OCI-LY7 (cell line): ENCODE results near the gene CLEC2L. TPM values are rescaled to one million over a fixed set of nuclear protein-coding genes. Genes with fewer than 3 reads are reported as not detected.

Experiments used
- BruUV-seq: library from RNA; stranded (reverse); fragments of 400-500 nt; replicated peaks from 2 replicates; lab custom pipeline; 2021; lab: Mats Ljungman, UMichigan
- CTCF ChIA-PET: fragments of 300-600 bp; sonication (Branson Sonifier 250); formaldehyde crosslinking; loops from one replicate; lab custom pipeline; 2022; ENCODE audit warnings: antibody characterized with exemption; ENCODE audit not compliant: unreplicated experiment; lab: Charles Lee
- POLR2A ChIA-PET: fragments of 300-600 bp; sonication (Branson Sonifier 250); formaldehyde crosslinking; loops from one replicate; lab custom pipeline; 2022; ENCODE audit warnings: antibody characterized with exemption; lab: Charles Lee
- DNase-seq: peaks from one replicate; pipeline ENCODE4 v3.0.0-alpha.2; 2015; ENCODE audit warnings: low spot score
- H2AFZ ChIP-seq: fragments of 200-600 bp; sonication (generic), shearing (Covaris generic); 2 replicates; pipeline ENCODE4 v1.6.1; 2014; ENCODE audit warnings: mild to moderate bottlenecking, antibody characterized with exemption, low read length, moderate library complexity
- H3K27ac ChIP-seq: fragments of 200-600 bp; sonication (generic); 2 replicates; pipeline ENCODE4 v1.5.1; 2014; ENCODE audit warnings: mixed run types, low read depth, mild to moderate bottlenecking, moderate library complexity, low read length, inconsistent platforms; ENCODE audit not compliant: poor library complexity, severe bottlenecking
- H3K36me3 ChIP-seq: fragments of 200-600 bp; sonication (generic); 2 replicates; pipeline ENCODE4 v1.6.1; 2014; ENCODE audit warnings: mild to moderate bottlenecking, antibody characterized with exemption, low read length, moderate library complexity, mixed read lengths; ENCODE audit not compliant: insufficient read depth
- H3K4me1 ChIP-seq: fragments of 200-600 bp; sonication (generic); 2 replicates; pipeline ENCODE4 v1.5.1; 2014; ENCODE audit warnings: mild to moderate bottlenecking, low read length; ENCODE audit not compliant: insufficient read depth, poor library complexity, severe bottlenecking
- H3K4me2 ChIP-seq: fragments of 200-600 bp; sonication (generic); 2 replicates; pipeline ENCODE4 v1.6.1; 2014; ENCODE audit warnings: mild to moderate bottlenecking, low read length
- H3K4me3 ChIP-seq: fragments of 200-600 bp; sonication (generic); 2 replicates; pipeline ENCODE4 v1.5.1; 2014; ENCODE audit warnings: mild to moderate bottlenecking, low read depth, low read length; ENCODE audit not compliant: poor library complexity, severe bottlenecking
- H3K79me2 ChIP-seq: fragments of 200-600 bp; sonication (generic); 2 replicates; pipeline ENCODE4 v1.6.1; 2016; ENCODE audit warnings: low read depth, mild to moderate bottlenecking, low read length, moderate library complexity, mixed read lengths; ENCODE audit not compliant: insufficient read depth
- H3K9me2 ChIP-seq: fragments of 200-600 bp; sonication (generic); 2 replicates; pipeline ENCODE4 v1.6.1; 2016; ENCODE audit warnings: mild to moderate bottlenecking, low read length, mixed read lengths; ENCODE audit not compliant: insufficient read depth
- H3K9me3 ChIP-seq: fragments of 200-600 bp; sonication (generic); 2 replicates; pipeline ENCODE4 v1.6.1; 2014; ENCODE audit warnings: mild to moderate bottlenecking, mixed run types, low read length, mixed read lengths
- H4K20me1 ChIP-seq: fragments of 200-600 bp; sonication (generic); 2 replicates; pipeline ENCODE4 v1.6.1; 2014; ENCODE audit warnings: mild to moderate bottlenecking, antibody characterized with exemption, low read length, moderate library complexity, mixed read lengths; ENCODE audit not compliant: insufficient read depth
- EZH2phosphoT487 ChIP-seq: fragments of 200-600 bp; sonication (generic); IDR thresholded peaks from 2 replicates; pipeline ENCODE4 v1.6.1; 2018; ENCODE audit warnings: low read depth, borderline replicate concordance, mild to moderate bottlenecking, mixed run types, antibody characterized with exemption, low read length, moderate library complexity, mixed read lengths
- intact Hi-C: fragments of 100-400 bp; cut with micrococcal nuclease; formaldehyde crosslinking; loops from one replicate; pipeline ENCODE4 v1.10.0; 2022; ENCODE audit not compliant: unreplicated experiment
- total RNA-seq, 2 experiments: library from RNA; depleted of rRNA in 1 of 2; stranded (reverse); fragments of >200 nt in 1 of 2; shearing (Covaris generic) in 1 of 2; gene quantifications; 2 replicates each; pipeline ENCODE4 v1.2.3, GENCODE V29; 2014 to 2022
- TF ChIP-seq, protein P1 (sequence below): fragments of 200-600 bp; sonication (generic); conservative IDR thresholded peaks from 2 replicates; pipeline ENCODE4 v1.5.1; 2014; ENCODE audit warnings: mild to moderate bottlenecking, antibody characterized with exemption, low read length, moderate library complexity, mixed read lengths

CLEC2L gene
- total RNA-seq, 2 experiments from 2014 or later, result not detected

DNA sequence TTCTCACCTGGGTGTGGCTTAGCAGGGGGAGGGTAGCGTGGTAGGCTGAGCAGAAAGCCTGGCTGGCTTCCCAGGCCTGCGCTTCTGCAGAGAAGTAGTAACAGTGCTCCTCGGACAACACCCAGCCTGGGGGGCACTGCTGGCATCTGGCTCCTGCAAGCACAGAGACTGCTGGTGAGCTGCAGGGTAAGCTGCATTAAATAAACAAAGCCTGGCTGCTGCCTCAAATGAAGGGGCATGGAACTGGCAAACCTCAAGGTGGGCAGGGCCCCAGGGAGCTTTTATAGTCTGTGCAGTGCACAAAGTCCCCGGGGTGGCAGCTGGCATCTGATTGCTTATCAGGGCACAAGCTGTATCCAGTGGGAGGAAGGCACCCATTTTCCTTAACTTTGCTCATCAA, 43.9 kb upstream of the CLEC2L start:
- Histone ChIP-seq H3K9me2 (no peaks in the 10 kb centered on the region), H3K27ac (no peak overlapping the region), H4K20me1 (no peaks in the 10 kb centered on the region), H2AFZ (no peak overlapping the region), H3K36me3 (no peaks in the 10 kb centered on the region), H3K4me1 (no peaks in the 10 kb centered on the region), H3K9me3 (no peaks in the 10 kb centered on the region), H3K79me2 (no peaks in the 10 kb centered on the region), H3K4me3 (no peak overlapping the region), H3K4me2 (no peak overlapping the region)
- DNase-seq, result no peak
- intact Hi-C loops, result no loop called here
- no peak for TF ChIP-seq EZH2phosphoT487
- TF ChIP-seq, protein P1, sequence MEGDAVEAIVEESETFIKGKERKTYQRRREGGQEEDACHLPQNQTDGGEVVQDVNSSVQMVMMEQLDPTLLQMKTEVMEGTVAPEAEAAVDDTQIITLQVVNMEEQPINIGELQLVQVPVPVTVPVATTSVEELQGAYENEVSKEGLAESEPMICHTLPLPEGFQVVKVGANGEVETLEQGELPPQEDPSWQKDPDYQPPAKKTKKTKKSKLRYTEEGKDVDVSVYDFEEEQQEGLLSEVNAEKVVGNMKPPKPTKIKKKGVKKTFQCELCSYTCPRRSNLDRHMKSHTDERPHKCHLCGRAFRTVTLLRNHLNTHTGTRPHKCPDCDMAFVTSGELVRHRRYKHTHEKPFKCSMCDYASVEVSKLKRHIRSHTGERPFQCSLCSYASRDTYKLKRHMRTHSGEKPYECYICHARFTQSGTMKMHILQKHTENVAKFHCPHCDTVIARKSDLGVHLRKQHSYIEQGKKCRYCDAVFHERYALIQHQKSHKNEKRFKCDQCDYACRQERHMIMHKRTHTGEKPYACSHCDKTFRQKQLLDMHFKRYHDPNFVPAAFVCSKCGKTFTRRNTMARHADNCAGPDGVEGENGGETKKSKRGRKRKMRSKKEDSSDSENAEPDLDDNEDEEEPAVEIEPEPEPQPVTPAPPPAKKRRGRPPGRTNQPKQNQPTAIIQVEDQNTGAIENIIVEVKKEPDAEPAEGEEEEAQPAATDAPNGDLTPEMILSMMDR, result no peak
- no TSS peak for BruUV-seq
- ChIA-PET CTCF (no interaction called here), POLR2A (no interaction called here)

- POLR2A ChIA-PET, result no interaction called here
- H3K79me2 ChIP-seq, result no peaks in the 10 kb centered on the region
- no peak overlapping the region for H3K4me3 ChIP-seq
- no peak for DNase-seq
- no TSS peak for BruUV-seq
- no peak overlapping the region for H3K27ac ChIP-seq
- H3K36me3 ChIP-seq, result no peaks in the 10 kb centered on the region
- no peak overlapping the region for H3K4me2 ChIP-seq
- no peaks in the 10 kb centered on the region for H3K9me3 ChIP-seq
- intact Hi-C loops, result no loop called here
- no peak overlapping the region for H2AFZ ChIP-seq
- TF ChIP-seq, protein P1, result no peak
- TF ChIP-seq EZH2phosphoT487, result no peak
- no peaks in the 10 kb centered on the region for H3K9me2 ChIP-seq
- CTCF ChIA-PET, result no interaction called here
- H3K4me1 ChIP-seq, result no peaks in the 10 kb centered on the region
- H4K20me1 ChIP-seq, result no peaks in the 10 kb centered on the region
Observed at GRCh38 chr7:139481364-139481763, 42.1 kb upstream of the CLEC2L start.

- Histone ChIP-seq H3K36me3 (no peaks in the 10 kb centered on the region), H3K27ac (no peak overlapping the region), H4K20me1 (no peaks in the 10 kb centered on the region), H3K9me3 (no peaks in the 10 kb centered on the region), H3K4me1 (no peaks in the 10 kb centered on the region), H3K4me2 (no peak overlapping the region), H3K9me2 (no peaks in the 10 kb centered on the region), H3K79me2 (no peaks in the 10 kb centered on the region), H2AFZ (no peak overlapping the region), H3K4me3 (no peak overlapping the region)
- CTCF ChIA-PET, result no interaction called here
- BruUV-seq, result no TSS peak
- TF ChIP-seq, protein P1, result no peak
- no peak for TF ChIP-seq EZH2phosphoT487
- intact Hi-C loops, result no loop called here
- POLR2A ChIA-PET, result no interaction called here
- no peak for DNase-seq
Observed at GRCh38 chr7:139482122-139482521, 41.4 kb upstream of the CLEC2L start.
